Sigmoid colon (tissue), 7 donors: ENCODE results near the gene TOP2A. TPM values are rescaled to one million over a fixed set of nuclear protein-coding genes. Genes with fewer than 3 reads are reported as not detected.
"Not testable (repeated sequence)": the region's sequence is repeated elsewhere in the genome, so short reads cannot be mapped to it uniquely, and the experiment has no call there.

Source experiments
- DNase-seq: peaks from one replicate; pipeline ENCODE4 v3.0.0-alpha.2; 2019
- H3K27ac ChIP-seq, 4 donors: fragments of 200-600 bp; sonication (generic); one replicate each; pipeline ENCODE4 v1.5.1; 2016 to 2019; ENCODE audit warnings: mild to moderate bottlenecking in 1 of 4
- H3K27me3 ChIP-seq, 3 donors: fragments of 200-600 bp; sonication (generic); one replicate each; pipeline ENCODE4 v1.5.1; 2019; ENCODE audit warnings: mild to moderate bottlenecking in 1 of 3
- H3K36me3 ChIP-seq, 4 donors: fragments of 200-600 bp; sonication (generic); one replicate each; pipeline ENCODE4 v1.5.1; 2016 to 2019
- H3K4me1 ChIP-seq, 4 donors: fragments of 200-600 bp; sonication (generic); one replicate each; pipeline ENCODE4 v1.5.1; 2017 to 2019
- H3K4me3 ChIP-seq, 4 donors: fragments of 200-600 bp; sonication (generic); one replicate each; pipeline ENCODE4 v1.5.1; 2017 to 2019; ENCODE audit warnings: mild to moderate bottlenecking in 2 of 4, moderate library complexity in 1 of 4
- H3K9me3 ChIP-seq, 4 donors: fragments of 200-600 bp in 3 of 4; sonication (generic) in 3 of 4; one replicate each; pipeline versions ENCODE4 v1.5.1 to v1.6.1; 2013 to 2019
- EP300 ChIP-seq, 4 donors: sonication (generic); formaldehyde crosslinking; IDR thresholded peaks; one replicate each; pipeline ENCODE4 v1.6.1; 2017; ENCODE audit warnings: antibody characterized with exemption in 4 of 4
- POLR2A ChIP-seq, 2 donors: fragments of 450-650 bp; IDR thresholded peaks; one replicate each; pipeline ENCODE4 v1.6.1; 2016; ENCODE audit warnings: antibody characterized with exemption in 2 of 2, mild to moderate bottlenecking in 2 of 2, moderate library complexity in 2 of 2
- POLR2AphosphoS5 ChIP-seq, 4 donors: sonication (generic); formaldehyde crosslinking; IDR thresholded peaks; one replicate each; pipeline ENCODE4 v1.6.1; 2017; ENCODE audit warnings: antibody characterized with exemption in 4 of 4
- WGBS, 2 donors: extraction: QIAGEN DNeasy Blood & Tissue Kit; methylation state at CpG; one replicate each; pipeline ENCODE4 v1.1.7; 2013; 5-methylcytosine and 5-hydroxymethylcytosine counted together
- intact Hi-C: fragments of 100-400 bp; cut with DNase I; formaldehyde crosslinking; loops from one replicate; pipeline ENCODE4 v1.15.1; 2023
- polyA plus RNA-seq, 3 donors: library from polyadenylated mRNA; stranded (reverse); fragments of 200-250 nt; gene quantifications; one replicate each; pipeline ENCODE4 v1.2.3, GENCODE V29; 2013
- total RNA-seq, 4 donors: library from RNA; depleted of rRNA; stranded (reverse); fragments of >200 nt; gene quantifications; one replicate each; pipeline ENCODE4 v1.1.0, GENCODE V29; 2016
- TF ChIP-seq, protein P1 (sequence below), 4 experiments: fragments of 450-650 bp in 3 of 4; fragments of 200-600 bp in 1 of 4; IDR thresholded peaks; one replicate each; pipeline ENCODE4 v1.5.1; 2016 to 2019; ENCODE audit warnings: antibody characterized with exemption in 4 of 4, mild to moderate bottlenecking in 3 of 4, moderate library complexity in 2 of 4
- donor health status: healthy with polysubstance abuse.
- donor health status: Bipolar disorder and iron deficiency.
- donor health status: healthy.

Gene TOP2A
- total and polyA plus RNA-seq, 7 donors, result 0.33 to 28.7 (median 2.1) TPM

DNA sequence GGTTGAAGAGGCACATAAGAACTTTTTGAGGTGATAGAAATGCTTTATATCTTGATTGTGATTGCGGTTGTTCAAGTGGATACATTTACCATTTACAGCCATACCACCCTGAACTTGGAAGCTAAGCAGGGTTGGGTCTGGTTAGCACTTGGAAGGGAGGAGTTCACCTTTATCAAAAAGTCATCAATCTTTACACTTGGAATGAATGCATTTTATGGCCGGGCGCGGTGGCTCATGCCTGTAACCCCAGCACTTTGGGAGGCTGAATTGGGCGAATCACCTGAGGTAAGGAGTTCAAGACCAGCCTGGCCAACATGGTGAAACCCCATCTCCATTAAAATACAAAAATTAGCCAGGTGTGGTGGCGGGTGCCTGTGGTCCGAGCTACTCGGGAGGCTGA lies 43.7 kb downstream of the TOP2A start:
- Histone ChIP-seq H3K36me3 (no peaks in the 10 kb centered on the region), H3K27me3 (no peaks in the 10 kb centered on the region), H3K27ac (no peak overlapping the region), H3K4me1 (no peaks in the 10 kb centered on the region), H3K4me3 (no peak overlapping the region), H3K9me3 (no peaks in the 10 kb centered on the region)
- intact Hi-C loops, result no loop called here
- 38 to 74% methylated on average over 8 of the region's 8 CpGs for WGBS, 2 donors
- no peak for TF ChIP-seq POLR2A (IDR thresholded peaks at IDR 0.05)
- no peak for TF ChIP-seq EP300 (IDR thresholded peaks at IDR 0.05)
- TF ChIP-seq POLR2AphosphoS5 (IDR thresholded peaks at IDR 0.05), result no peak
- TF ChIP-seq, protein P1, sequence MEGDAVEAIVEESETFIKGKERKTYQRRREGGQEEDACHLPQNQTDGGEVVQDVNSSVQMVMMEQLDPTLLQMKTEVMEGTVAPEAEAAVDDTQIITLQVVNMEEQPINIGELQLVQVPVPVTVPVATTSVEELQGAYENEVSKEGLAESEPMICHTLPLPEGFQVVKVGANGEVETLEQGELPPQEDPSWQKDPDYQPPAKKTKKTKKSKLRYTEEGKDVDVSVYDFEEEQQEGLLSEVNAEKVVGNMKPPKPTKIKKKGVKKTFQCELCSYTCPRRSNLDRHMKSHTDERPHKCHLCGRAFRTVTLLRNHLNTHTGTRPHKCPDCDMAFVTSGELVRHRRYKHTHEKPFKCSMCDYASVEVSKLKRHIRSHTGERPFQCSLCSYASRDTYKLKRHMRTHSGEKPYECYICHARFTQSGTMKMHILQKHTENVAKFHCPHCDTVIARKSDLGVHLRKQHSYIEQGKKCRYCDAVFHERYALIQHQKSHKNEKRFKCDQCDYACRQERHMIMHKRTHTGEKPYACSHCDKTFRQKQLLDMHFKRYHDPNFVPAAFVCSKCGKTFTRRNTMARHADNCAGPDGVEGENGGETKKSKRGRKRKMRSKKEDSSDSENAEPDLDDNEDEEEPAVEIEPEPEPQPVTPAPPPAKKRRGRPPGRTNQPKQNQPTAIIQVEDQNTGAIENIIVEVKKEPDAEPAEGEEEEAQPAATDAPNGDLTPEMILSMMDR (IDR thresholded peaks at IDR 0.05), result no peak
- no peak for DNase-seq

DNA sequence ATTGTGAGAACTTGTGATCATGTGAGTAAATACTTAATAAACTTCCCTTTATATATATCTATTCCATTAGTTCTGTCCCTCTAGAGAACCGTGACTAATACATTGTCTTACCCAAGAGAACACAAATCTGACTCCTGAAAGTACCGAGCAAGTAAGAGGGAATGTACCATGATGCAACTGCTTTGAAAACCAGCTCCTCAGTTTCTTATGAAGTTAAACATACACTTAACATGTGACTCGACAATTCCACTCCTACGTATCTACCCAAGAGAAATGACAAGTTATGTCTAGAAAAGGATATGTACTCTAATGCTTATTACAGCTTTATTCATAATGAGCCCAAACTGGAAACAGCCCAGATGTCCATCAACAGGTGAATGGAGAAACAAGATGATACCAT lies 44.4 kb downstream of the TOP2A start:
- WGBS, 2 donors, result 77 to 86% methylated on average over 4 of the region's 4 CpGs
- H3K4me3 ChIP-seq, result no peak overlapping the region

DNA sequence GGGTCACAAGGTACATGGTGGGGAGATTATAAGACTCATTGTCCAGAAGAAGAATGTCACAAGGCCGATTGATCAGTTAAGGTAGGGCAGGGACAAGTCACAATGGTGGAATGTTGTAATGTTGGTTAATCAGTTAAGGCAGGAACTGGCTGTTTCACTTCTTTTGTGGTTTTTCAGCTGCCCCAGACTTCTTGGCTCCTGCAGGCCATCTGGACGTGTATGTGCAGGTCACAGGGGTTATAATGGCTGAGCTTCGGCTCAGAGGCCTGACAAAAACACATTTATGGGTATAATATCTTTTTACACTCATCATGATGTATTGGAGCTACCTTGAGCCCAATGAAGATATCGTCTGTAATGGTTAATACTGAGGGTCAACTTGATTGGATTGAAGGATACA lies 45.1 kb downstream of the TOP2A start:
- DNase-seq, H3K4me1 ChIP-seq, H3K4me3 ChIP-seq, intact Hi-C loops, H3K9me3 ChIP-seq, H3K27me3 ChIP-seq, H3K27ac ChIP-seq, H3K36me3 ChIP-seq: not testable (repeated sequence)
- 68 to 70% methylated on average over 4 of the region's 4 CpGs for WGBS, 2 donors

More for the DNA sequence above, 44.4 kb downstream of the TOP2A start:
- intact Hi-C loops, result no loop called here
- no peaks in the 10 kb centered on the region for H3K9me3 ChIP-seq
- H3K27ac ChIP-seq, result no peak overlapping the region
- no peaks in the 10 kb centered on the region for H3K36me3 ChIP-seq
- TF ChIP-seq EP300 (IDR thresholded peaks at IDR 0.05) (no peak), POLR2A (IDR thresholded peaks at IDR 0.05) (no peak), POLR2AphosphoS5 (IDR thresholded peaks at IDR 0.05) (no peak)
- TF ChIP-seq, protein P1 (IDR thresholded peaks at IDR 0.05), result no peak
- DNase-seq, result no peak
- H3K27me3 ChIP-seq, result no peaks in the 10 kb centered on the region
- H3K4me1 ChIP-seq, result no peaks in the 10 kb centered on the region

DNA sequence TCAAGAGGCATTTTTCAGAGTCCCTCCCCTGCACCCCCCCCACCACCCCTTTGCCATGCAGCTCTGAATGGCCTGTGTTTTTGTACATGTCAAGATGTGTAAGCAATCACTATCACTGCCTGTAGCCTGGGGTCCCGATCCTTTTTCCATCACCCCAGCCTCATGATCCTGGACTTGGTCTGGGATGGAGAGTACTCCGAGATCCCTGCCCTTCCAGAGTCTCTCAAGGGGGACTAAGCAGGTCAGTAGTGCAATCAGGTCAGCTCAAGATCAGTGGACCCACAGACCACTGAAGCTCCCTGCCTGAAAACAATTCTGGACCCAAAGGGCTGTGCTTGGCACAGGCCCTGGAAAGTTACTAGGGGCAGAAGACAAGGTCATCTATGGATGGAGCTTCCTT lies 45.7 kb downstream of the TOP2A start:
- H3K36me3 ChIP-seq, result no peaks in the 10 kb centered on the region
- no peak overlapping the region for H3K4me3 ChIP-seq
- intact Hi-C loops, result no loop called here
- H3K4me1 ChIP-seq, result no peaks in the 10 kb centered on the region
- DNase-seq, result no peak
- H3K27ac ChIP-seq, result no peak overlapping the region
- no peaks in the 10 kb centered on the region for H3K9me3 ChIP-seq
- H3K27me3 ChIP-seq, result no peaks in the 10 kb centered on the region
- no peak for TF ChIP-seq EP300 (IDR thresholded peaks at IDR 0.05)
- no peak for TF ChIP-seq POLR2AphosphoS5 (IDR thresholded peaks at IDR 0.05)
- no peak for TF ChIP-seq POLR2A (IDR thresholded peaks at IDR 0.05)
- TF ChIP-seq, protein P1 (IDR thresholded peaks at IDR 0.05), result no peak
- WGBS, 2 donors, result 96 to 99% methylated on average over 2 of the region's 2 CpGs

DNA sequence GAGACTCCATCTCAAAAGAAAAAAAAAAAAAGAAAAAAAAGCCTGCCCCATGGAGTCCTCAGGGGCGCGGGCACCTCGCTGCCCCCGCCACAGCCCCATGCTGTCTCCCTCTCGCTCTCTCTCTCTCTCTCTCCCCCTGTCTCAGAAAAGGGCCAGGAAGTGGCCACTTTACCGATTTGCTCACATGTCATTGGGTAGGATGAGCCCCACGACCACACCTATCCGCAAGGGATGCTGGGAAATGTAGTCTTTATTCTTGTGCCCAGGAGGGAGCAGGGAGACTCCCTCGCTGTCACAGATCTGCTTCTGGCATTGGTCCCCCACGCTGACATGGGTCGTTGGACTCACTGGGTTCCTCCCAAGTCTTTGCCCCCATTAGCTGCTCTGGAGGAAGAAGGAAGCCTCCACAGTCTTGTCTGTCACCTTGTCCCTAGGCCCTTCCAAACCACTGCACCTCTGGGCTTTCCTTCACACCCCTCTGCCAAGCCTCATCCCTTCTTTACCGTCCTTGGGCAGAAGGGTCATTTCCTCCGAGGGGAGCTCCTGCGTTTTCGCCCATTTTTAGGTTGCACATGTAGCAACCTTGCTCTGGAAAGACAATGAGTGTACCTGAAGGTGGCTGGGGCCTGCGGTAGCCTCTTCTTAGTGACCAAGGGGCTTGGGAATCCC lies 46.3 kb downstream of the TOP2A start:
- no peak for DNase-seq
- H3K27me3 ChIP-seq, result no peaks in the 10 kb centered on the region
- WGBS, 2 donors, result 85 to 89% methylated on average over 16 of the region's 16 CpGs
- H3K4me1 ChIP-seq, result no peaks in the 10 kb centered on the region
- no peak overlapping the region for H3K4me3 ChIP-seq
- intact Hi-C loops, result no loop called here
- TF ChIP-seq, protein P1 (IDR thresholded peaks at IDR 0.05), result no peak
- TF ChIP-seq POLR2AphosphoS5 (IDR thresholded peaks at IDR 0.05) (no peak), POLR2A (IDR thresholded peaks at IDR 0.05) (no peak), EP300 (IDR thresholded peaks at IDR 0.05) (no peak)
- H3K9me3 ChIP-seq, result no peaks in the 10 kb centered on the region
- H3K36me3 ChIP-seq, result no peaks in the 10 kb centered on the region
- H3K27ac ChIP-seq, result no peak overlapping the region
